ENCODE data around the gene SLC39A1.
A peak's percentile ranks its signal among the peaks of the same experiment; 100 is the strongest.

Gene SLC39A1

DNA sequence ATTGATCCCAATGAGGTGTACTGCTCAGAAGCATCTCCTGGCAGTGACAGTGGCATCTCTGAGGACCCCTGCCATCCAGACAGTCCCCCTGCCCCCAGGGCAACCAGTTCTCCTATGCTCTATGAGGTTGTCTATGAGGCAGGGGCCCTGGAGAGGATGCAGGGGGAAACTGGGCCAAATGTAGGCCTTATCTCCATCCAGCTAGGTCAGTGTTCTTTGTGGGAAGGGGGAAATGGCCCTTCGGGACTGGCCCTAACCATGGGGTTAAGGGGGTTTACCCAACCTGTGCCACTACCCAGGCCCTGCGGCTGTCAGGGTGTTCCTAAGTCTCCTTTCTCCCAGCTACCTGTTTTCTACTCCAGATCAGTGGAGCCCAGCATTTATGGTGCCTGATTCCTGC lies 5.6 kb upstream of the SLC39A1 start:
- TF ChIP-seq, protein P1, sequence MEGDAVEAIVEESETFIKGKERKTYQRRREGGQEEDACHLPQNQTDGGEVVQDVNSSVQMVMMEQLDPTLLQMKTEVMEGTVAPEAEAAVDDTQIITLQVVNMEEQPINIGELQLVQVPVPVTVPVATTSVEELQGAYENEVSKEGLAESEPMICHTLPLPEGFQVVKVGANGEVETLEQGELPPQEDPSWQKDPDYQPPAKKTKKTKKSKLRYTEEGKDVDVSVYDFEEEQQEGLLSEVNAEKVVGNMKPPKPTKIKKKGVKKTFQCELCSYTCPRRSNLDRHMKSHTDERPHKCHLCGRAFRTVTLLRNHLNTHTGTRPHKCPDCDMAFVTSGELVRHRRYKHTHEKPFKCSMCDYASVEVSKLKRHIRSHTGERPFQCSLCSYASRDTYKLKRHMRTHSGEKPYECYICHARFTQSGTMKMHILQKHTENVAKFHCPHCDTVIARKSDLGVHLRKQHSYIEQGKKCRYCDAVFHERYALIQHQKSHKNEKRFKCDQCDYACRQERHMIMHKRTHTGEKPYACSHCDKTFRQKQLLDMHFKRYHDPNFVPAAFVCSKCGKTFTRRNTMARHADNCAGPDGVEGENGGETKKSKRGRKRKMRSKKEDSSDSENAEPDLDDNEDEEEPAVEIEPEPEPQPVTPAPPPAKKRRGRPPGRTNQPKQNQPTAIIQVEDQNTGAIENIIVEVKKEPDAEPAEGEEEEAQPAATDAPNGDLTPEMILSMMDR (conservative IDR thresholded peaks at IDR 0.05; ENCODE audit: low read depth, low read length) = no peak
- Histone ChIP-seq H3K4me1 (ENCODE audit: low read depth, poor library complexity, severe bottlenecking) (peaks cover 47% of the 10 kb centered on the region), H3K36me3 (ENCODE audit: insufficient read depth) (peaks cover 3% of the 10 kb centered on the region; the same call in 1 of the 2 replicates), H3K79me2 (ENCODE audit: insufficient read depth, low read depth) (peaks cover 20% of the 10 kb centered on the region), H3K4me3 (IDR thresholded peaks at IDR 0.05; ENCODE audit: insufficient read depth, low read depth, low read length) (no peak overlapping the region), H3K27me3 (ENCODE audit: insufficient read depth, low read depth) (no peaks in the 10 kb centered on the region), H3K27ac (no peak overlapping the region), H3K9ac (no peak overlapping the region), H2AFZ (ENCODE audit: low read depth) (no peak overlapping the region), H3K4me2 (no peak overlapping the region), H4K20me1 (ENCODE audit: insufficient read depth) (no peaks in the 10 kb centered on the region)

DNA sequence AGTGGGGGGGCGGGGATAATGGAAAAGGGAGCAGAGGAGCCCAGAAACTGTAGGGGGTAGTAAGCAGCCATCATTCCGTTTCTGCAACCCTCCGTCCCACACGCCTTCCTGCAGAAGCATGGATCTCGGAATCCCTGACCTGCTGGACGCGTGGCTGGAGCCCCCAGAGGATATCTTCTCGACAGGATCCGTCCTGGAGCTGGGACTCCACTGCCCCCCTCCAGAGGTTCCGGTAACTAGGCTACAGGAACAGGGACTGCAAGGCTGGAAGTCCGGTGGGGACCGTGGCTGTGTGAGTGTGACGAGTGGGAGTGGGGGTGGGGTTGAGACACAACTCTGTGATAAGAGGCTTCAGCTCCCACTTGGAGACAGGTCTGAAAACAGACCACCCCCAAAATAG lies 5.1 kb upstream of the SLC39A1 start:
- Histone ChIP-seq H3K27ac (no peak overlapping the region), H3K79me2 (ENCODE audit: insufficient read depth, low read depth) (peaks cover 20% of the 10 kb centered on the region), H3K4me2 (peak overlapping the region; percentile 77; the same call in 1 of the 2 replicates), H4K20me1 (ENCODE audit: insufficient read depth) (no peaks in the 10 kb centered on the region), H3K4me1 (ENCODE audit: low read depth, poor library complexity, severe bottlenecking) (peaks cover 49% of the 10 kb centered on the region), H3K36me3 (ENCODE audit: insufficient read depth) (no peaks in the 10 kb centered on the region), H3K4me3 (IDR thresholded peaks at IDR 0.05; ENCODE audit: insufficient read depth, low read depth, low read length) (no peak overlapping the region), H3K27me3 (ENCODE audit: insufficient read depth, low read depth) (no peaks in the 10 kb centered on the region), H2AFZ (ENCODE audit: low read depth) (no peak overlapping the region; the same call in 1 of the 2 replicates), H3K9ac (no peak overlapping the region)
- TF ChIP-seq, protein P1 (conservative IDR thresholded peaks at IDR 0.05; ENCODE audit: low read depth, low read length) = no peak

DNA sequence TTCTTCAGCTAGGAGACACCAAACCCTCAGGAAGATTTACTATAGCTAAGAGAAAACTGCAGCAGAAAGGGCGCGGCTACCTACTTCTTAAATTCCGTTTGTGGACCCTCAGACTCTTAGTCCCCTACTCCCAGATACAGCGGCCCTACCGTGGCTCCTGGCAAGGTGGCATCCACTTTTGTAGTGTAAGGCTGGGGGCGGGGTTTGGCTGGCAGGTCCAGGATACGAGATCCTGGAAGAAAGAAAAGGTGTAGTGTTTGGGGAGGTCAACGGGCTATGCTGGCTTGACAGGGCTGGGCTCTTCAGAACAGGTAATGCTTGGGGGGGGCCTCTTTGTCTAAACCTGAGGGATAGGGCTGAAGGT lies 4.6 kb upstream of the SLC39A1 start:
- TF ChIP-seq, protein P1 (conservative IDR thresholded peaks at IDR 0.05; ENCODE audit: low read depth, low read length) = peak; percentile 56
- Histone ChIP-seq H3K4me2 (peak overlapping the region; percentile 77), H3K4me3 (IDR thresholded peaks at IDR 0.05; ENCODE audit: insufficient read depth, low read depth, low read length) (peak overlapping the region; percentile 100), H3K9ac (peak overlapping the region; percentile 82), H2AFZ (ENCODE audit: low read depth) (peak overlapping the region; percentile 85), H3K79me2 (ENCODE audit: insufficient read depth, low read depth) (peaks cover 22% of the 10 kb centered on the region), H3K27me3 (ENCODE audit: insufficient read depth, low read depth) (no peaks in the 10 kb centered on the region), H4K20me1 (ENCODE audit: insufficient read depth) (no peaks in the 10 kb centered on the region), H3K4me1 (ENCODE audit: low read depth, poor library complexity, severe bottlenecking) (peaks cover 49% of the 10 kb centered on the region), H3K27ac (peak overlapping the region; percentile 81), H3K36me3 (ENCODE audit: insufficient read depth) (no peaks in the 10 kb centered on the region)

- peak within 1 kb of the TSS; percentile 100 for H3K4me3 ChIP-seq (IDR thresholded peaks at IDR 0.05; ENCODE audit: insufficient read depth, low read depth, low read length)
- H2AFZ ChIP-seq (ENCODE audit: low read depth) = peak within 1 kb of the TSS; percentile 85
- H3K27ac ChIP-seq = peak within 1 kb of the TSS; percentile 81
- H3K79me2 ChIP-seq (ENCODE audit: insufficient read depth, low read depth) = peaks cover 28% of the 10 kb centered on the region
- TF ChIP-seq, protein P1 (conservative IDR thresholded peaks at IDR 0.05; ENCODE audit: low read depth, low read length) = peak; percentile 68; the same call in 1 of the 2 replicates
- H4K20me1 ChIP-seq (ENCODE audit: insufficient read depth) = no peaks in the 10 kb centered on the region
- H3K9ac ChIP-seq = peak within 1 kb of the TSS; percentile 82
- peaks cover 55% of the 10 kb centered on the region for H3K4me1 ChIP-seq (ENCODE audit: low read depth, poor library complexity, severe bottlenecking)
- H3K36me3 ChIP-seq (ENCODE audit: insufficient read depth) = no peaks in the 10 kb centered on the region
- H3K27me3 ChIP-seq (ENCODE audit: insufficient read depth, low read depth) = no peaks in the 10 kb centered on the region
- peak within 1 kb of the TSS; percentile 77 for H3K4me2 ChIP-seq
These were observed 4.0 kb upstream of the SLC39A1 start, which contains the start of gene CREB3L4 for GRCh38 chr1:153967107-153967999. Gene CREB3L4 (plus strand): TSS chr1:153967902. CDS start chr1:153968526, 624 bp downstream.
